Astrocyte of the cerebellum (primary cell): Measurements from ENCODE around the gene PIGU.

Experiments
- DNase-seq: peaks from one replicate; pipeline ENCODE4 v3.0.0-alpha.2; 2011; ENCODE audit warnings: low read depth
- H3K4me3 ChIP-seq: 2 replicates; pipeline ENCODE4 v1.5.1; 2011; ENCODE audit warnings: mild to moderate bottlenecking, low read depth, low read length, moderate library complexity
- in situ Hi-C: cut with HindIII; loops from 2 replicates; pipeline ENCODE4 v1.10.0; 2017; ENCODE audit warnings: low sequenced_read_pairs
- TF ChIP-seq, protein P1 (sequence below): IDR thresholded peaks from 2 replicates; pipeline ENCODE4 v1.5.1; 2012; ENCODE audit warnings: low read length, low read depth, moderate library complexity, mild to moderate bottlenecking; ENCODE audit errors: missing control alignments

Gene PIGU

GRCh38 chr20:34582221-34582620 lies 94.7 kb downstream of the PIGU start:
- no peak overlapping the region for H3K4me3 ChIP-seq
- no peak for DNase-seq
- in situ Hi-C loops = no loop called here
- TF ChIP-seq, protein P1, sequence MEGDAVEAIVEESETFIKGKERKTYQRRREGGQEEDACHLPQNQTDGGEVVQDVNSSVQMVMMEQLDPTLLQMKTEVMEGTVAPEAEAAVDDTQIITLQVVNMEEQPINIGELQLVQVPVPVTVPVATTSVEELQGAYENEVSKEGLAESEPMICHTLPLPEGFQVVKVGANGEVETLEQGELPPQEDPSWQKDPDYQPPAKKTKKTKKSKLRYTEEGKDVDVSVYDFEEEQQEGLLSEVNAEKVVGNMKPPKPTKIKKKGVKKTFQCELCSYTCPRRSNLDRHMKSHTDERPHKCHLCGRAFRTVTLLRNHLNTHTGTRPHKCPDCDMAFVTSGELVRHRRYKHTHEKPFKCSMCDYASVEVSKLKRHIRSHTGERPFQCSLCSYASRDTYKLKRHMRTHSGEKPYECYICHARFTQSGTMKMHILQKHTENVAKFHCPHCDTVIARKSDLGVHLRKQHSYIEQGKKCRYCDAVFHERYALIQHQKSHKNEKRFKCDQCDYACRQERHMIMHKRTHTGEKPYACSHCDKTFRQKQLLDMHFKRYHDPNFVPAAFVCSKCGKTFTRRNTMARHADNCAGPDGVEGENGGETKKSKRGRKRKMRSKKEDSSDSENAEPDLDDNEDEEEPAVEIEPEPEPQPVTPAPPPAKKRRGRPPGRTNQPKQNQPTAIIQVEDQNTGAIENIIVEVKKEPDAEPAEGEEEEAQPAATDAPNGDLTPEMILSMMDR = no peak

- in situ Hi-C loops = no loop called here
- TF ChIP-seq, protein P1 = no peak
- DNase-seq = peak; percentile 64
- H3K4me3 ChIP-seq = no peak overlapping the region
These were observed 95.3 kb downstream of the PIGU start for GRCh38 chr20:34581341-34582184.

- no peak overlapping the region for H3K4me3 ChIP-seq
- in situ Hi-C loops = no loop called here
- no peak for DNase-seq
- TF ChIP-seq, protein P1 = no peak
These were observed 96.6 kb downstream of the PIGU start for GRCh38 chr20:34579979-34580940.

DNA sequence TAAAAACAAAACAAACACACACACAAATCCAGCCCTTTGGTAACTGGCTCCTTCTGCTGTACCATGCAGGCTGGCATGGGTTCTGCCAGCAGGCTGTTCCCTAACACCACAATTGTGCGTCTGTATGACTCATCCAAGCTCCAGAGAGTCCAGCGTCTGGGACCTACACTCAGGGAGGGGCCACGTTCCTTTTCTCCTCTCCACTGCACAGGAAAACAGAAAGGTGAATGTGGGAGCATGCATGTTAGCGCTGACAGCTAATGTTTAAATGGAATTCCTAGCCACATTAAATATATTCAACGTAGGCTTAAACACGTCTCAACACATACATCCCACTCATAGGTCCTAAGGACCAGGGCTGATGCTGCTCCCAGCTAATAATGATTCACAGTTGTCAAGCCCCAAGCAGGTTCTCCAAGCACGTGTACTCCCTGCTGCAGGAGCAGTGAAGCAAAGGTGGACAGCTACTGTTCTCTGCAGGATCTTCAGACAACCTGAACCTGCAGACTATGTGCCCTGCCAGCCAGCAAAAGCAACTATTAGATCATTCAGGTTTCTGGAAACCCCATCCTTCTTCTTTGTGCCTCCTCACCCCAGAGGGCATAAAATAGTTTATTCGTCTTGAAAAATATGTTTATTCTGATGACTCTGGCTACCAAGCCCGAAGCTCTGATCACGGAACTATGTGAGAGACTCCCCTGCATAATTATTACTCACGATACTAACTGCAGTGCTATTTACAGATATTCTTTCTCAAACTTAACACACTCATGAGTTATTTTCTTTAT lies 97.5 kb downstream of the PIGU start:
- no peak overlapping the region for H3K4me3 ChIP-seq
- in situ Hi-C loops = no loop called here
- DNase-seq = peak; percentile 51
- TF ChIP-seq, protein P1 = peak; percentile 77

GRCh38 chr20:34578521-34578920 lies 98.4 kb downstream of the PIGU start:
- DNase-seq = no peak
- in situ Hi-C loops = no loop called here
- H3K4me3 ChIP-seq = no peak overlapping the region
- TF ChIP-seq, protein P1 = no peak

GRCh38 chr20:34578025-34578424 lies 98.9 kb downstream of the PIGU start:
- H3K4me3 ChIP-seq = no peak overlapping the region
- TF ChIP-seq, protein P1 = no peak
- DNase-seq = no peak
- in situ Hi-C loops = no loop called here
